Keratinocyte (primary cell): ENCODE measurements around the gene NUDT14. TPM values are rescaled to one million over a fixed set of nuclear protein-coding genes. Genes with fewer than 3 reads are reported as not detected.

Source experiments
- DNase-seq: peaks from one replicate; pipeline ENCODE4 v3.0.0-alpha.2; 2011; ENCODE audit warnings: low read depth, missing footprints, low spot score
- FAIRE-seq: peaks from 2 replicates; lab custom pipeline; 2011; peaks lifted over from hg19 to GRCh38; lab: Jason Lieb, UNC
- H2AFZ ChIP-seq: 2 replicates; pipeline ENCODE4 v1.6.0; 2012; ENCODE audit warnings: low read length, control low read depth, inconsistent platforms; ENCODE audit not compliant: control insufficient read depth
- H3K27ac ChIP-seq: 2 replicates; pipeline ENCODE4 v1.5.1; 2011; ENCODE audit warnings: low read length; ENCODE audit not compliant: control insufficient read depth, insufficient read depth
- H3K27me3 ChIP-seq: 3 replicates; pipeline ENCODE4 v1.6.0; 2011; ENCODE audit warnings: low read length; ENCODE audit not compliant: control insufficient read depth, insufficient read depth; ENCODE audit errors: extremely low read depth
- H3K36me3 ChIP-seq, 2 experiments: 2 replicates in 1 of 2; 3 replicates in 1 of 2; pipeline ENCODE4 v1.5.1; 2011; ENCODE audit warnings: low read length in 2 of 2, mild to moderate bottlenecking in 1 of 2; ENCODE audit not compliant: control insufficient read depth in 2 of 2, insufficient read depth in 2 of 2; ENCODE audit errors: extremely low read depth in 1 of 2
- H3K4me1 ChIP-seq: 3 replicates; pipeline ENCODE4 v1.5.1; 2011; ENCODE audit warnings: low read length; ENCODE audit not compliant: control insufficient read depth, insufficient read depth; ENCODE audit errors: extremely low read depth
- H3K4me2 ChIP-seq: 3 replicates; pipeline ENCODE4 v1.6.0; 2011; ENCODE audit warnings: low read depth, low read length; ENCODE audit not compliant: control insufficient read depth, insufficient read depth; ENCODE audit errors: extremely low read depth
- H3K4me3 ChIP-seq, 3 experiments: fragments of 200-600 bp in 1 of 3; sonication (generic) in 1 of 3; 2 replicates in 2 of 3; 3 replicates in 1 of 3; pipeline ENCODE4 v1.5.1; 2011 to 2016; ENCODE audit warnings: low read length in 3 of 3, mild to moderate bottlenecking in 3 of 3, control low read depth in 2 of 3, inconsistent platforms in 1 of 3, low read depth in 1 of 3, mixed read lengths in 1 of 3, mixed run types in 1 of 3, moderate library complexity in 1 of 3; ENCODE audit not compliant: control insufficient read depth in 2 of 3, insufficient read depth in 2 of 3; ENCODE audit errors: extremely low read depth in 1 of 3
- H3K79me2 ChIP-seq: 2 replicates; pipeline ENCODE4 v1.6.0; 2012; ENCODE audit warnings: low read length; ENCODE audit not compliant: control insufficient read depth, insufficient read depth
- H3K9ac ChIP-seq: 3 replicates; pipeline ENCODE4 v1.6.0; 2011; ENCODE audit warnings: low read length; ENCODE audit not compliant: control insufficient read depth, insufficient read depth; ENCODE audit errors: extremely low read depth
- H3K9me1 ChIP-seq: 3 replicates; pipeline ENCODE4 v1.6.0; 2011; ENCODE audit warnings: low read length; ENCODE audit not compliant: control insufficient read depth, insufficient read depth; ENCODE audit errors: extremely low read depth
- H3K9me3 ChIP-seq: 2 replicates; pipeline ENCODE4 v1.5.1; 2012; ENCODE audit warnings: low read depth, low read length; ENCODE audit not compliant: control insufficient read depth
- H4K20me1 ChIP-seq: 3 replicates; pipeline ENCODE4 v1.6.0; 2011; ENCODE audit warnings: low read length; ENCODE audit not compliant: control insufficient read depth, insufficient read depth; ENCODE audit errors: extremely low read depth
- EZH2 ChIP-seq: IDR thresholded peaks from one replicate; pipeline ENCODE4 v1.6.1; 2012; ENCODE audit warnings: inconsistent platforms, mild to moderate bottlenecking, low read length, moderate library complexity
- dilution Hi-C: fragments of 300-500 bp; cut with MboI; formaldehyde crosslinking; loops from one replicate; pipeline ENCODE4 v1.7.0; 2020; ENCODE audit warnings: low sequenced_read_pairs; ENCODE audit not compliant: extremely low pct_ligation_motif_present
- polyA plus RNA-seq, 5 experiments: library from polyadenylated mRNA; depleted of rRNA in 3 of 5; stranded (reverse) in 3 of 5; stranded (forward) in 1 of 5; unstranded in 1 of 5; fragments of >200 nt; gene quantifications; 1 replicate in 1 of 5; 2 replicates in 3 of 5; 3 replicates in 1 of 5; pipeline versions ENCODE4 v1.2.1 to v1.2.3, GENCODE V29; 2011 to 2012; ENCODE audit warnings: missing spikeins in 2 of 5, low read depth in 1 of 5, low replicate concordance in 1 of 5
- small RNA-seq, 3 experiments: library from RNA; depleted of rRNA; stranded (forward); fragments of <200 nt; gene quantifications; one replicate each; pipeline ENCODE3, GENCODE V24; 2012; ENCODE audit warnings: low read depth in 3 of 3, low replicate concordance in 1 of 3; ENCODE audit not compliant: insufficient read length in 3 of 3
- TF ChIP-seq, protein P1 (sequence below), 3 experiments: IDR thresholded peaks in 1 of 3; conservative IDR thresholded peaks in 1 of 3; optimal IDR thresholded peaks in 1 of 3; 2 replicates in 2 of 3; 3 replicates in 1 of 3; pipeline versions ENCODE3 to v1.5.1; 2011; ENCODE audit warnings: low read length in 3 of 3, mild to moderate bottlenecking in 3 of 3, moderate library complexity in 2 of 3, control low read depth in 1 of 3, inconsistent platforms in 1 of 3; ENCODE audit not compliant: insufficient read depth in 2 of 3; ENCODE audit errors: extremely low read depth in 1 of 3

Gene NUDT14
- polyA plus RNA-seq, 1 donor (not counting 4 experiments of a cell fraction or from before 2014, with no cell fraction given) = 15.6 TPM

DNA sequence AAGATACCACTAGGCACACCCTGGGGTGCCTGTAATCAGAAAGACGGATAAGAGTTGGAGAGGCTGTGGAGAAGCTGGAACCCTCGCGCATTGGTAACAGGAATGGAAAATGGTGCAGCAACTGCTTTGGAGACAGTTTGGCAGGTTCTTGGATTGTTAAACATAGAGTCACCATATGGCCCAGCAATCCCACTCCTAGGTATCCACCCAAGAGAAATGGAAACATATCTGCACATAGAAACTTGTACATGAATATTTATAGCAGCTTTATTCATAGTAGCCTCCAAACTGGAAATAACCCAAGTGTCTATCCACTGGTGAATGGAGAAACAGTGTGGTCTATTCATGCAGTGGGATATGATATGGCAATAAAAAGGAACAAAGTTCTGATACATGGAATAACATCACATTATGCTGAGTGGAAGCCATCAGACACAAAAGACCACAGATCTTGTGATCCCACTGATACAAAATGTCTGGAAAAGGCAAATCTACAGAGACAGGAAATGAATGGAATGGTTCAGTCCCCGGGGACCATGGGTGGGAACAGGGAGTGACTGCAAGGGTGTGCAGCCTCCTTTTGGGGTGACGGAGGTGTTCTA, 57.9 kb downstream of the NUDT14 start:
- no peaks in the 10 kb centered on the region for H3K79me2 ChIP-seq
- H3K36me3 ChIP-seq = no peaks in the 10 kb centered on the region
- FAIRE-seq = no peak
- no peak for DNase-seq
- no peak overlapping the region for H3K4me3 ChIP-seq
- H3K9me3 ChIP-seq = peaks cover 9% of the 10 kb centered on the region
- no peak overlapping the region for H3K9ac ChIP-seq
- no peak overlapping the region for H2AFZ ChIP-seq
- H3K9me1 ChIP-seq = no peaks in the 10 kb centered on the region
- no peak overlapping the region for H3K4me2 ChIP-seq
- no peak overlapping the region for H3K27ac ChIP-seq
- dilution Hi-C loops = no loop called here
- peaks cover 38% of the 10 kb centered on the region for H3K27me3 ChIP-seq
- H4K20me1 ChIP-seq = peaks cover 2% of the 10 kb centered on the region
- no peak for TF ChIP-seq EZH2
- TF ChIP-seq, protein P1, sequence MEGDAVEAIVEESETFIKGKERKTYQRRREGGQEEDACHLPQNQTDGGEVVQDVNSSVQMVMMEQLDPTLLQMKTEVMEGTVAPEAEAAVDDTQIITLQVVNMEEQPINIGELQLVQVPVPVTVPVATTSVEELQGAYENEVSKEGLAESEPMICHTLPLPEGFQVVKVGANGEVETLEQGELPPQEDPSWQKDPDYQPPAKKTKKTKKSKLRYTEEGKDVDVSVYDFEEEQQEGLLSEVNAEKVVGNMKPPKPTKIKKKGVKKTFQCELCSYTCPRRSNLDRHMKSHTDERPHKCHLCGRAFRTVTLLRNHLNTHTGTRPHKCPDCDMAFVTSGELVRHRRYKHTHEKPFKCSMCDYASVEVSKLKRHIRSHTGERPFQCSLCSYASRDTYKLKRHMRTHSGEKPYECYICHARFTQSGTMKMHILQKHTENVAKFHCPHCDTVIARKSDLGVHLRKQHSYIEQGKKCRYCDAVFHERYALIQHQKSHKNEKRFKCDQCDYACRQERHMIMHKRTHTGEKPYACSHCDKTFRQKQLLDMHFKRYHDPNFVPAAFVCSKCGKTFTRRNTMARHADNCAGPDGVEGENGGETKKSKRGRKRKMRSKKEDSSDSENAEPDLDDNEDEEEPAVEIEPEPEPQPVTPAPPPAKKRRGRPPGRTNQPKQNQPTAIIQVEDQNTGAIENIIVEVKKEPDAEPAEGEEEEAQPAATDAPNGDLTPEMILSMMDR (optimal IDR thresholded peaks at IDR 0.05 in 1 of 3, IDR thresholded peaks at IDR 0.05 in 1 of 3, conservative IDR thresholded peaks at IDR 0.05 in 1 of 3; ENCODE audit: extremely low read depth in 1 of 3, insufficient read depth in 2 of 3, low read length in 3 of 3) = no peak
- H3K4me1 ChIP-seq = peaks cover 19% of the 10 kb centered on the region

Small RNAs within 50 kb of the gene (small RNA-seq; reads per million reads assigned to genes)
- gene MIR6765 = 0 reads per million in 3 experiments

Other genes with a start within 250 kb of the NUDT14 start
- 142 to 198 TPM (median 164 TPM) in 3 replicates for gene AHNAK2, start 202.9 kb downstream of the NUDT14 start, polyA plus RNA-seq
- gene CLBA1, start 195.5 kb downstream of the NUDT14 start, polyA plus RNA-seq = 8.6 to 11.7 TPM (median 9.1 TPM) in 3 replicates
- 29.8 to 48.7 TPM (median 35.7 TPM) in 3 replicates for gene CDCA4, start 160.2 kb downstream of the NUDT14 start, polyA plus RNA-seq
- not detected in 3 replicates for gene GPR132, start 115.9 kb downstream of the NUDT14 start, polyA plus RNA-seq
- gene JAG2, start 12.5 kb downstream of the NUDT14 start, polyA plus RNA-seq = 28.3 to 38.2 TPM (median 36.5 TPM) in 3 replicates
- 22.2 to 31.9 TPM (median 28.3 TPM) in 3 replicates for gene BTBD6, start 67.2 kb upstream of the NUDT14 start, polyA plus RNA-seq
- 5.4 to 8.1 TPM (median 6.5 TPM) in 3 replicates for gene BRF1, start 119.7 kb upstream of the NUDT14 start, polyA plus RNA-seq
- gene PACS2, start 133.4 kb upstream of the NUDT14 start, polyA plus RNA-seq = 11.8 to 20.8 TPM (median 20.5 TPM) in 3 replicates
- 0.03 to 0.09 TPM in 2 of 3 replicates, not detected in the other for gene TEX22, start 217.2 kb upstream of the NUDT14 start, polyA plus RNA-seq
- 33.6 to 50.0 TPM (median 49.2 TPM) in 3 replicates for gene MTA1, start 238.5 kb upstream of the NUDT14 start, polyA plus RNA-seq